Activated naive CD4-positive, alpha-beta T cell (primary cell): Measurements from ENCODE around the gene B3GLCT.

ENCODE experiments used
- DNase-seq, 4 experiments: peaks; one replicate each; lab custom pipeline; 2025; lab: John Stamatoyannopoulos, UW

B3GLCT gene

DNA sequence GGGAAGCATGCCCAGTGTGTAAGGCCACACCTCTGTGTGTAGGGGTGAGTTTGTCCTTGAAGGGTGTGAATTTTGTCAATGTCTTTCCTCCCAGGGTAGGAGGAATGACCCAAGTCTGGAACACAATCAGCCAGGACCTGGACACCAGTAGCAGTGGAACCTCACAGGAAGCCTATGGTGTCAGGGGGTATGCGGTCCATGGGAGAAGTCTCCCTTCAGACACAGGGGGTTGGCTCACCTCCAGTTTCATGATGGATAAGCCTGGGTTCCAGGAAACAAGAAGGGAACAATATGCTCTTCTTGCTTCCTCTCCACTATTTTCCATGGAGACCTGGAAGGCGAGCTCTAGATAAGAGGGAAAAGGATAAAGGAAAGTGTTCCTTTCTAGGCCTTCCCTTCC, 23.9 kb downstream of the B3GLCT start:
- no peak for DNase-seq

DNA sequence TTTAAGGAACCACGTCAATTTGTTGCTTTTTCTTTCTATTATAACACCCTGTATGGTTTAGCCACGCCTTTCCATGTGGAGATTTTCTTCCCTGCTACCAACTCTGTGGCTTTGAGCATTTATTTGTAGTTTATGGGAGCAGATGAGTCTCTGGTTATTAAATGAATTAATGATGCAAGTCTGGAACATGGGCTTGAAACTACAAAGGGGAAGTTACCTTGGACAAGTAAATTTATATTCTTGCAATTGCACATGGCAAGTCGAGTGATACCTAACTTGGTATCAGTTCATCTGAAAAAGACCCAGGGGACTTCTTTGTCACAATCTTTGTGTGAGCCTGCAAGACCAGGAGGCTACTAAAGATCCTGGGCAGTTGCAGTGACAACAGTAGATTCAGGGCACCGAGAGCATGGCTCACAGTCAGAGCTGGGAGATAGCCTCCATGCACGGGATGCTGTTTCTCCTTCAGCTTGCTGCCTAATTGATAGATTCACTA, 24.4 kb downstream of the B3GLCT start:
- no peak for DNase-seq

DNA sequence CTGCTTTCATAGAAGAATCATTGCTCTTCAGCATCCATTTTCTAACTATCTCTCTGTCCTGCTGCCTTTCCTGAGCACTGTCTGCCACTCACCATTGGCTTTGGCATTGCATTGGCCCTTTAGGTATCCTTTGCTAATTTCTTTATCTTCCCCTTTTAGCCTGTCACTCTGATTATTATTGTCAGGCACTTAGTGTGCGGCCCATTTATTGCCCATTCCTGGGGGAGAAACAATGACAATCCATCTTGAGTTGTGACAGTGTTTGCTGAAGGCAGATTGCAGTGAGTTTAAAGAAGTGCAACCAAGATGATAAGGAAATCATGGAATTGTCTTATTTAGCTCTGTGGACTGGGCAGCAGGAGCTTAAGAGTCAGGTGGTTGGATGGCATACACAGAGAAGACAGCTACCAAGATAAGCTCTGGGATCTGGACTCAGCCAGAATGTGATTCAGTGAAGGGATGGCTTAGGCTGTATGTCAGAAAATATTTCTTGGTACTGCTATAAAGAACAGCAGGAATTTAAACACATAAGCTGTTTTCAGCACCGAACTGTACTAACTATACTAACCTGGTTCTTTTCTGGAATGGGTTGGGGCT, 25.3 kb downstream of the B3GLCT start:
- DNase-seq: no peak

DNA sequence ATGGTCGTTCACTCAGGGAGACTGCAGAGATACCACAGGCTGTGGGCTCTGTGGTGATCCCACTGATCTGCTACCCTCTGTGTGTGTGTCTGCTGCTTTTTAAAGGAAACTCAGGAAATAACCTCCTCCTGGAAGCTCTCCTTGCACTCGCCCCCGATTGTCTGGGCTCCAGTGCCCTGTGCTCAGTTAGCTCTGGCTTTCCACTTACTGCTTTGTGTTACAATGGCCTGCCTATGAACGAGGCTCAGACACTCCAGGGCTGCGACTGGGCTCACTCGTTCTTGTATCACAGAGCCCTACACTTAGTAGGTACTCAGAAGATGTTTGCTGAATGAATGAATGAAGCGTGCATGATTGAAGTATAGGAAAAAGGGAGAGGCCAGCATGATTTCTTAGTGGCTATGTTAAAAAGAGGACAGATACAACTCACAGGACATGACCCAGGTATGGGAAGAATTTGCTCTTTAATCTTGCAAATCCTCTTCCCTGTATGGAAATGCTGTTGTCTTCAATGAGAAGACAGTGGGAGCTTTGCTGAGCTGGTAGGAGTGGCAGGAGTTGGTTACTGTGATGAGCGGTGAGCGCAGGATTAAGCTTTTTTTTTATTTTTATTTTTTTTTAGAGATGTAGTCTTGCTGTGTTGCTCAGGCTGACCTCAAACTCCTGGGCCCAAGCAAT, 26.4 kb downstream of the B3GLCT start:
- DNase-seq: no peak

DNA sequence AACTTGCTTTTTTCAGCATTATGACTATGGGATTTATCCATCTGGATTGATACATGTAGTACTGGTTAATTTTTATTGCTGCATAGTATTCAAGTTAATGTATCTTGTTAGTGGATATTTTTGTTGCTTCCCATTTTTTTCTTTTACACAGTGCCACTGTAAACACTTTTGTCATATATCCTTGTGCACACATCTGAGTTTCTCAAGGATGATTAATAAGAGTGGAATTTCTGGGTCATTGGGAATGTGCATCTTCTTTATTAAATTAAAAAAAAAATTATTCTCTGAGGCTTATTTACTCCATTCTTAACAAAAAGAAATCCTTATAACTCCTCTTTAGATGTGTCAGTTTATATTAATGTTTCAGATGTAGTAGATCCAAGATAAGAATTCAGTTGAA, 27.3 kb downstream of the B3GLCT start:
- DNase-seq: no peak

DNA sequence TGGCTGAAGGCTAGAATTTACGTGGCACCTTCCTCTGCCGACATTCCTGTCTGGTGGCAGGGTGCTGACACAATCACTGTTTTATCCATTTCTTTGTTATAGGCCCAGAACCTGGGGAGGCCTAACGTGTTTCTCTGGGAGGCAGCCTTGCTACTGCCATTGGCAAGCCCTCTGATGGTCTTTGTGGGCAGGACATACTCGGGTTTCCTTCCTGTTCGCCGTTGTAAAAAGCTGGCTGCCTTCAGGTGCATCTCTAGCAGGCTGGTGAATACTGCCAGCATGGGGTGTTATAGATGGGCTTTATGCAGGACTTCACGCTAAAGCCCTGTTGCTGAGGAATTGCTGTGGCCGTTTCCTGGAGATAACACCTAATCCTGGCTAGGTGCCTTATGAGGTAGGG, 28.1 kb downstream of the B3GLCT start:
- DNase-seq: no peak

DNA sequence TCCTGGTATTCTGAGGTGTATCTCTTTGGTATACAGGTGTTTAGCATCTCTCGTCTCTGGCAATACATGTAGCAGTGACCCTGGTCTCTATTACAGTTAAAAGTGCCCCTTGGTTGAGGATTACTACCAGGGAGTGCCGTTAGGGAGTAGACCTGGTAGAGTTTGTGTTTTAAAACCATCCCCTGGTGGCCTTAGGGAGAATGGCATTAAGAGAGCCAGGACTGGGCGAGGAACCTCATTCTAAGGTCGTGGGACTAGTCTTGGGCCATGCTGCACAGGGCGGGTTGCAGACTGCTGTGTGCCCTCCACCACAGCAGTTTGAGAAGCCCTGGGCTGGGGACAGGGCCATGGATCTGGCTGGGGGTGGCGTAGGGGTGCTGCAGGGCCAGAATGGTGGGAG, 35.0 kb downstream of the B3GLCT start:
- no peak for DNase-seq

DNA sequence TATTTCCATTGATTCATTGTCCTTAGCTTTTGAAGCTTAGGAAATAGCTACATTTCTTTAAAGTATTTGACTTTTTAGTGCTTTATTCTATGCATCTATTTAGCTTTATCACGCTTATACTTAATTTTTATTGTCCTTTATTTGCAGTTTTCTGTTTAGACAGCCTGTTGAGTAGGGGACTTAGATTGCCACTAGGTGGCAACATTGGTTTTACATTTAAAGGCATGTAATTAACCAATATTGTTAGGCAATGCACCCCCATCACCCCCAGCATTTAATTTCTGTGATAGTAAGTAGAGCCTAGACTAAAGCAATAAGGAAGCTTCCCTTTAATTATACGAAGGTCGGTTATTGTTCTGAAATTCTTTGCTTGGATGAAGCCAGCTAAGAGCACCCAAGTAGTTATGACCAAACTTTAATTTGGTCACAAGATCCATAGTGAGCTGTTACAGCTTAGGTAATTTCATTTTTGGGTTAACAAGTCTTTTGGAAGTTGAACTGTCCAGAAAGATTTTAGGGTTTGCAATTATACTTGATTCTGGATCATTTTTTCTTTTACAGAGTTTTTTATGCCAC, 36.5 kb downstream of the B3GLCT start:
- no peak for DNase-seq

DNA sequence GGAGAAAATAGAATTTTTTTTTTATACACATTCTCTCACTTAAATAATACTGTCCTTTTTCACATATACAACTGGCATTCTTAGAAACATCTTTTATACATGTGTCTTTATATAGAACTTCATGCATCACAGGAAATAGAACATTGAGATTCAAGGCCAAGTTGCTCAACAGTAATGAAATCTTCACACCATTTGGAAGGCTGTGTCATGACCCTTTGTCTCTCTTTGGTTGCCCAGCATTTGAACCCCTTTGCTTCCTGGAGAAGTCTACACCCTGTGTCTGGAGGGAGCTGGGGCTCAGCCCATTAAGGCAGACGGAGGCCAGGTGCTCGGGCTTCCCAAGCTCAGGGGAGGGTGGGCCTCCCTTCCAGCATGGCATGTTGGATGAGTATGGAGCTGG, 41.1 kb downstream of the B3GLCT start:
- DNase-seq: no peak

DNA sequence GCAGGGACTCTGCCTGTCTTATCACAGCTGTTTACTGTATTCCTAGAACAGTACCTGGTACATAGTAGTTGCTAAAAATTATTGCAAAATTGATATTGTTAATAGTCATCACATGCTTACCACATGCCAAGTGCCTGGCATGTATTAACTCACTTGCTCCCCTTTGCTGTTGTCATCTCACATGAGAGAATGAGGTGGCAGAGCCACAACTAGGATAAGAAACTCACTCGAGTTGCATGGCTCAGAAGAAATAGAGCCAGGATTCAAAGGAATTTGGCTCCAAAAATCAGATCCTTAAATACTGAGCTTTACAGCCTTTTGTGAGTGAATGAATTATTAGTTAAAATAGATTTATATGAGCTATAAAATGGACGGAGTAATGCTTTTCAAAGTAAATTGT, 42.6 kb downstream of the B3GLCT start:
- no peak for DNase-seq

DNA sequence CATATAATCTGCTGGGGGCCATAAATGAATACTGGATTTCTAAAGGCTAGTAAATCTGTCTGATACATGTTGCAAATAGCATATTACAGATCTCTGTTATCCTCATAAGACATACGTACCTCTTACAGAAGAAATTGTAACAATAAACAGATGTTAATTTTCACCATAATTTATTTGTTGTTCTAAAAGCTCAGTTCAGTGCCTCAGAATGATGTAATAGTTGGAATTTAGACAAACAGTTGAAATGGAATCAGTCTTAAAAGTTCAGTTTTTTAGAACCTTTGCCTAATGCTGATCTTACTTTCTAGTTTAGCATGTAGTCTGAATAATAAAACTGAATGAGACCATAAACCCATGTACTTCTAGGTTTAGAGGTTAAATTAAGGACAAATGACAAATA, 43.1 kb downstream of the B3GLCT start:
- DNase-seq: no peak

DNA sequence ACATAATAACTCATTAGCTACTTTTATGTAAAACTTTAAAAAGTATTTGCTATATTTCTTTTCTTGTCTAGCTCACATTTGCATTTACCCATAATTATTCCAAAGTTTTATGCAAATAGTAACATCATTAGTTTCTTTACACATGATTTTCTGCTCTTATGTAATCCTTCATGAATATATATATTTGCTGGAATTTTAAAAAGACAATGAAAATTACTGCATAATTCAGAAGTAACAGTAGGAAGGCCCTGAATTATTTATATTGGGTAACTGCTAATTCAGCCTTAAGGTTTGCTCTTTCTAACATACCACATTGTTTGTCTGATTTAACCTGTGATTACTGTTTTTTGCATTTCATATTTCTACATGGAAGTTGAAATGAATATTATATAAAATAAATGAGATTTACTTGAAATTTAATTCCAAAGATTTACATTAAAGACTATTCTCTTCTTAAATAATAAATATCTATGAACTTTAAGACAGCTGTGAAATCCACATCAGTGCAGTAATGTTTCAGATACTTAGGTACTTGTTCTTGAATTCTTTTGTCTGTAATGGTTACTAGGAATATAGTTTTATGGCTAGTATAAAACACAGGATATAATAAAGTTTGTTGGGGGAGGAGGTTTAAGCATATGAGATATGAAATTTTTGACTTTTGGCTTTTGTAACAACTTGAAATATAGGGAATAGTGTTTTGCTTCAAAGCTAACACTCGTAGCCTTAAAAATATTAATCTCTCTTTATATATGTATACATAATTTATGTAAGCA, 46.0 kb downstream of the B3GLCT start:
- no peak for DNase-seq

DNA sequence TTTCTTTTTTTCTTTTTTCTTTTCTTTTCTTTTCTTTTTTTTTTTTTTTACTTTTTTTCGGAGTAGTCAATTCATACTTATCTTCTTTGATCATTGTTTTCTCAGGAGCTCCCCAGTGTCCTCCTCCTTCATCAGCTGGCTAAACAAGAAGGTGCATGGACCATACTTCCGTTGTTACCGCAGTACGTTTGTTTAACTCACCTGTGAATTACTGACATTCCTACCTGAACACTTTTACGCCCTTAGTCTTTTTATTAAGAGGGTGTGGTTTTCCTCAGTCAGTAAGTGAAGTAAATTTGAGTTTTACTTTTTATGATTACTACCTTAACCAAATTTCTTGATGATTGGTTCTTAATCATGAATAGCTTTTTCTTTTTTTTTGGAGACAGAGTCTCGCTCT, 47.1 kb downstream of the B3GLCT start:
- no peak for DNase-seq

DNA sequence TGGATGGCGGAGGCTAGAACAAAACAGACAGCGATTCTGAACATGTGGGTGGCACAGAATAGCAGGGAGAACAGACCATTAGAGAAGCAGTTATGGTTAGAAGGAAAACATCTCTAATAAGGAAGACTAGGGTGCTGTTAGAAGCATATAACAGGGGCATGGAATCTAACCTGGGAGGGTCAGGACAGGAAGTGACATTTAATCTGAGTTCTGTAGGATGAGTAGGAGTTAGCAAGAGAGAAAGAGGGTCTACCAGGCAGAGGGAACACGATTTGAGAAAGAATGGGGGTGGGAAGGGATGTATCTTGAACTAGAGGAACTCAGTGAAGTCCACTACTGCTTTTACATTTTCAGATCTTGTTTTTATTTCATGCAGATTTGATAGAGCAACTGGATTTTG, 48.6 kb downstream of the B3GLCT start:
- no peak for DNase-seq

DNA sequence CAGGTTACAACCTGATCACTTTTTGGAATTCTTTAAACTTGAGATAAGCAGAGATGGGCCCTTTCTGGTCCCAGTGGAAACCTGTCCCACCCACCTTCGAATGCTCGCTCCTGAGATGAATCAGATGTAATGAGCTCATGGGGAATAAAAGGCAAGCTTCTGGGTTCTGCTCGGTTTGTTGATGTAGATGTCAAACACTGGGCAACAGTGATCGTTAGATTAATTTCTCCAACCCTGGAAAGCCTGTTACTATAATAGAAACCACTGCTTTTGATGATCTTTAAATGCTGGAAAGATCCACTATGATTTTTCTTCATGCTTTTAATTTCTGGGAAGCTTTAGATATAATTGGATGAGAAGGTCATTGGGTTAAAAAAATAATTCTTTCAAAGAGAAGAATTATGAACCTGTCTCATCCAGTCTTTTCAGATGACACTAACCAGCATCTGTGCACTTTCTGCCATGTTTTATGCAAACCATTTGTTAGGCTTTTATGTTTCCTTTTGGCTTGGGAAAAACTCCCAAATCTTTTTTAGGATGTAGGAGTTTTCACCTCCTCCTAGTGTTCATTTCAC, 49.3 kb downstream of the B3GLCT start:
- DNase-seq: no peak

DNA sequence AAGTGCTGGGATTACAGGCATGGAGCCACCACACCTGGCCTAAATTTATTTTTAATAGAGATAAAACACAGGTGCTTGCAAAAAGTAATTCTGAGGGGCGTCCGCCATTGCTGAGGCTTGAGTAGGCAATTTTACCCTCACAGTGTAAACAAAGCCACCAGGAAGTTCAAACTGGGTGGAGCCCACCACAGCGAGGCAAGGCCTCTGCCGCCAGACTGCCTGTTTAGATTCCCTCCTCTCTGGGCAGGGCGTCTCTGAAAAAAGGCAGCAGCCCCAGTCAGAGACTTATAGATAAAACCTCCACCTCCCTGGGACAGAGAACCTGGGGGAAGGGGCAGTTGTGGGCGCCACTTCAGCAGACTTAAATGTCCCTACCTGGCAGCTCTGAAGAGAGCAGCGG, 50.7 kb downstream of the B3GLCT start:
- no peak for DNase-seq

DNA sequence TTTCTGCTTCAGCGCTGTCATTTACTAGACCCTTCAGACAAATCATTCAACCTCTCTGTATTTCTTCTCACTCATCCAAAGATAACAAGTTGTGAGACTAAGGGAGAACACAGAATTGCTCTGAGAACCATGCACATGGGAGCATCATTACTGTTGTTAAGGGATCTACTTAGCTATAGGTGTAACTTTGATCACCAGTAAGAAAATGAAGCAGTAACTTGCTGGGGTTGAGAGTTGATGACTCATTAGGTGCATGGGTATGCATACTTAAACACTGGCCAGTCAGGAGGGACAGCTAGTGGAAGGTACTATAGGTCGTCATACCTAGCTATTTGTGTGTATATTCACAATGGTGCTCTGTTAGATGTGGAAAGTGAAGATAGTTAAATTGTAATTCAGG, 61.5 kb downstream of the B3GLCT start:
- no peak for DNase-seq

DNA sequence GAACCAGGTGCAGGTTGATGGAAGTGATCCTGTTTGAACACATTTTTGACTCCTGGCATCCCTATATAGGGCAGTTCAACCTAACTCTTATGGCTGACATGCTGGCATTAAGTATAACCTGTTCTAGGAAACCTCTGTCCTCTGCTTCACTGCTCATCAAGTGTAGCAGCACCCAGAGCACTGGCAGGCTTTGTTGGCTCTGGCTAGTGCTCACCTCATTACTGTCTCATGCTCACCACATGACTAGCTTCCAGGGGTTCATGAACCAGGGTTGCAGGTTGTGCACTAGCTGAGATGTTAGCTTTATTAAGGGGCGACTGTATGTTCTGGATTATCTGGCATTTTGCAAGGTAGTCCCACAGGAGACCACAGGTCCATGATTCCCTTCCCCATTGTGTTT, 63.6 kb downstream of the B3GLCT start:
- DNase-seq: no peak

DNA sequence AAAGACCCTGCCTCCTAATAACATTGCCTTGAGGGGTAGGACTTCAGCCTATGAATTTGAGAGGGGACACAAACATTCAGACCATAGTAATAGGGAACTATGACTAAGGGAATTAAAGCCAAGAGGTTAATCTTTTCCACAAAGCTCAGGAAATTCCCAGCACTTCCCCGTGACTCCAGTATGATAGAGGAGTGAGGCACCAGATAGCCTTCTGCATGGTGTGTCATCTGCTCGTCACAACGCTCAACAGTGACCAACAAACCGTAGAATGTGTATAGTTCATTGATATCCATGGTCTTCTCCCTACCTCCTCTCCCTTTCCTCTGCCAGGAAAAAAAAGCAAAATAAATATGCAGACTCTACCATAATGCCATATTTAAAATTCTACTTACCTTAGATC, 64.4 kb downstream of the B3GLCT start:
- no peak for DNase-seq

DNA sequence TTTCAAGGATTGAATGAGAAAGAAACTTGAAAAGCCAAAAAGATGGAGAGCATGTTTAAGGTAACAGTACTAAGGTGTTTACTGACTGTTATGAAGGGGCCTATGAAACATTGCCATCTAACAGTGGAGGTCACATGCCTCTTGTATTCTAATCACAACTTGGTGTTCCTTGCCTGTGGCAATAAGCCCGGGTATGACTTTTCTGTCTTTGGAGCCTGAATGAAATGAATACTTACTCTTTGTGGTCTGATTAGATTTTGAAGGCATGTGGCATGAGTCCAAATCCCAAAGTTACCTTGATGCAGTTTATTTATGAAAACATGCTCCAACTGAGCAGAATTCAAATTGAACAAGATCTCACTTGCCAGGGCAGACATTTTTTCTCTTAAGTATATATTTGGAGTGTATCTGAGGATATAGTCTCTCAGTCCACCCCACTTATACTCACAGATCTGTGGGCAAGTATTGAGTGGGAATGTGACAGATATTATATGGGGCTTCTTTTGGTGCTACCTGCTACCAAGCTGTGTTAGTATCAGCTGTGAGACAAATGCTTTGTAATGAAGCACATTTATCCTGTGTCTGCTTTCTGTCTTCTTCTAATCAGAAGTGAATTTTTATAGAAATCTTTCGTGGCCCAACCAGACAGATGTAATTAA, 67.5 kb downstream of the B3GLCT start:
- no peak for DNase-seq

DNA sequence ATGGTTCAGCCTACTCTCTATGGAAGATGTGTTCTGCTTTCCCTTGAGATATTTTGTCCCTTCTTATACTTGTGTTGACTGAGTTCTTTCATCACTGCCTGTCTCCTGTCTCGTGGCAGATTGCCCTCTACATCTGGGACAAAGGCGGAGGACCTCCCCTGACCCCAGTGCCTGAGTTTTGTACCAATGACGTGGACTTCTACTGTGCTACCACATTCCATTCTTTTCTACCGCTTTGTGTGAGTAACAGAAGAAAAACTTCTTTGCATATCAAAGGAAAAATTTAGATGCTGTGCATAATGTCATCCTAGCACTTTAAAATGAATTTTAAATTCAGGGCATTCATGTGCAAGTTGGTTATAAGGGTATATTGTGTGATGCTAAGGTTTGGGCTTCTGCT, 74.6 kb downstream of the B3GLCT start:
- DNase-seq: no peak

DNA sequence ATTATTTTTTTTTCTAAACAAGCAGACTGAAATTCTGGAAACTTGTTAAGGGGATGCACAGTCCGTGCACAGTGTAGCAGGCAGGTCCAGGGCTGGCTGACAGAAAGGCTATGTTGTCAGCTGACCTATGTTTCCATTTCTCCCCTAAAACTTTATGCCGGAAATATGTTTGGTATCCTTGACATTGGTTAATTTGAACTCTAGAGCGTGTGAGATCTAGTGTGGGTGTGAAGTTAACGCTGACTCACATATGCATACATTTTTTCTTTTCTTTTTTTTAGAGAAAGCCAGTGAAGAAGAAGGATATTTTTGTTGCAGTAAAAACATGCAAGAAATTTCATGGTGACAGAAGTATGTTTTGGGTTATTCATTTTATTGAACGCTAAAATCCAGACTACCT, 76.6 kb downstream of the B3GLCT start:
- no peak for DNase-seq
